ENCODE data around the gene CCDC34. TPM values are rescaled to one million over a fixed set of nuclear protein-coding genes. Genes with fewer than 3 reads are reported as not detected.

Gene CCDC34, protein sequence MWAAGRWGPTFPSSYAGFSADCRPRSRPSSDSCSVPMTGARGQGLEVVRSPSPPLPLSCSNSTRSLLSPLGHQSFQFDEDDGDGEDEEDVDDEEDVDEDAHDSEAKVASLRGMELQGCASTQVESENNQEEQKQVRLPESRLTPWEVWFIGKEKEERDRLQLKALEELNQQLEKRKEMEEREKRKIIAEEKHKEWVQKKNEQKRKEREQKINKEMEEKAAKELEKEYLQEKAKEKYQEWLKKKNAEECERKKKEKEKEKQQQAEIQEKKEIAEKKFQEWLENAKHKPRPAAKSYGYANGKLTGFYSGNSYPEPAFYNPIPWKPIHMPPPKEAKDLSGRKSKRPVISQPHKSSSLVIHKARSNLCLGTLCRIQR
- 14.0 TPM for polyA plus RNA-seq (2013, experiment 1 of 2; ENCODE audit: insufficient read length)
- 14.1 TPM for polyA plus RNA-seq (2013, experiment 2 of 2; ENCODE audit: insufficient read length)

DNA sequence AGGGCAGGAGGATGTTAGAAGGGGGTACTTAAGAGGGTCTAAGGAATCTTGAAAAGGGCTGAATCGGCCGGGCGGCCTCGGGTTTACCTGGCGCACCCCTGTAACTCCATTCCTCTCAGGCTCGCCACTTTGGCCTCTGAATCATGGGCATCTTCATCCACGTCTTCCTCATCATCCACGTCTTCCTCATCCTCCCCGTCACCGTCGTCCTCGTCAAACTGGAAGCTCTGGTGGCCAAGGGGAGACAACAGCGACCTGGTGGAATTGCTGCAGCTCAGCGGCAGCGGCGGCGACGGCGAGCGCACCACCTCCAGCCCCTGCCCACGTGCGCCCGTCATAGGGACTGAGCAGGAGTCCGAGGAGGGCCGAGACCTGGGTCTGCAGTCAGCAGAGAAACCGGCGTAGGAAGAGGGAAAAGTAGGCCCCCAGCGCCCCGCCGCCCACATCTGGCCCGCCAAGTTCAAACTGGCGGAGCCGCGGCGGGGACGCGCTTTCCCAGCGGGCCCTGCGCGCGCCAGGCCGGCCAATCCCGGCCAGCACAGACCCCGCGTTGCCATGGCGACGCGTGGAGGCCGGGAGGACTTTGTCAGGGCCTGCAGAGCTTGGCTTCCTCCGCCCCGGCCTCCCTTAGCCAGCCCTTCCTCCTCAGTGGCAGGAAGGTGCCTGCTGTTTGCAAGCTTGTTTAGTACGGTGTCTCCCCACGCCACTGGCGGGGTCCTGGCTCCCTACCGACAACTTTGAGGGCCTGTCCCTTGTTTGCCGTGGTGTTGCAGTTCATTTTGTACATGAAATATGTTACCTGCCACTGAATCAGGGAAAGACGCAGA lies at the start of gene CCDC34:
Gene CCDC34 (minus strand): TSS at position 467 of the 827 bp plus-strand sequence. CDS start 21 bp downstream, at position 446.
- DNase-seq = peak; percentile 95

DNA sequence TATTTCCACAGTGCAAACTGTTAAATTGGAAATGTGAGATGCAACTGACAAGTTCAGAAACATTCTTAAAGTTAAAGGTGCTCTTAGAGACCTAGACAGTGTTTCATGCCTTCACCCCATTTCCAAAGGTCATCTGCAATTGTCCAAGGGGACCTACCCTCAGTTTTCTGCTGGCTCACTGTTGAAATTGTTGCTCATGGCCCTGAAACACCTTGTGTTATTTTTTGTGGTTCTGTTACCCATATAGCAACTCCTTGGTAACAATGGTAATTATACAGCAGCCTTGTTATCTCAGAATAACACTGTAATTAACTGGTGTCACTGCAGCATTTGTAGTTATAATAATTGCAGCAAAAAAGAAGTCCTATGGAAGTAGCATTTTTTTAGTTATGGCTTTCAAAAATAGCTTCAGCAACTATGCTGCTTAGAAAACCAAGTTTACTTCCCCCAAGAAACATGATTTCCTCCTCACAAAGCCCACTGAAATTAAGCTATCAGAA lies 49.2 kb upstream of the CCDC34 start:
- DNase-seq = no peak

DNA sequence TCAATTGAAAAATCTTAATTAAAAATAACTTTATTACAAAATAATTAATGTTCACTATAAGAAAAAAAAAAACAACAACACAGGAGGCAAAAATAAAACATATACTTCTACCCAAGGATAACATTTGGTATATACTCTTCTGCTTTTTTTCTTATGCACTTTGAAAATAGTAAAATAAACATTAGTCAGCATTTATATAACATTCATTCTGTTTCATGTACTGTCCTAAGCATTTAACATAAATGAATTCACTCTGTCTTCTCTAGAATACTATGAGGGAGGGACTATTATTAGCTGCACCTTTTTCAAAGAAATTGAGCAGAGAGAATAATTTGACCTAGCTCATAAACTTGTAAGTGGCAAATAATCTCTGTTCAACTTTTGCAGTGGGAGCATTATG lies 48.3 kb upstream of the CCDC34 start:
- DNase-seq = no peak

DNA sequence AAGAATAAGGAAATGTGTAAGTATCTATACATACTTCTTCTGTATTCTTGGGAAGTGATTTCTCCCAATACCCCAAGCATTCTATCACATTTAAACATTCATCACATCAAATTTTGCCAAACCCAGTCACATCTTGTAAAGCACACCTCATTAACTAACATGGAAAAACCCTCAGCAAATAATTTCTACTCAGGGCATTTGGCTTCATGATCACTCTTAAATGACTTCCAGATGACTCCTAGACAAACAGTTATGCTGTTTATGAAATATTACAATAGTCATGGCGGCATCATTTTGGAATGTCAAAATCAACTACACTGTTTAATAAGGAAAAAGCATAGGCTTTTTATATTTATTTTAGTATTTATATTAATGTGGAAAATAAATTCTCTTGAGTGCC lies 47.3 kb upstream of the CCDC34 start:
- DNase-seq = peak; percentile 34

DNA sequence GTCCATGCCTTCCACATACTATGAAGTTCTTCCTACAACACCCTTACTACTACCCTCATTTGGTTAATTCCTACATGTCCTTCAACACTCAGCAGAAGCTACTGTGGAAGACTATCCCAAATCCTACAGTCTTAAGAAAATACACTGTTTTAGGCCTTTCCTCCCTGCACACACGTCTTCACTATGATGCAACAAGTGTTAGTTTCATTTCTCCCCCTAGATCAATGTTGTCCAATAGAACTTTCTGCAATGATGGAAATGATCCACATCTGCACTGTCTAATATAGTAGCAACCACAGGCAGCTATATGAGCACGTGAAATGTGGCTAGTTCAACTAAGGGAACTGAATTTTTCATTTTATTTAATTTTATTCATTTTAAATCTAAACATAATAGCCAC lies 46.7 kb upstream of the CCDC34 start:
- no peak for DNase-seq

DNA sequence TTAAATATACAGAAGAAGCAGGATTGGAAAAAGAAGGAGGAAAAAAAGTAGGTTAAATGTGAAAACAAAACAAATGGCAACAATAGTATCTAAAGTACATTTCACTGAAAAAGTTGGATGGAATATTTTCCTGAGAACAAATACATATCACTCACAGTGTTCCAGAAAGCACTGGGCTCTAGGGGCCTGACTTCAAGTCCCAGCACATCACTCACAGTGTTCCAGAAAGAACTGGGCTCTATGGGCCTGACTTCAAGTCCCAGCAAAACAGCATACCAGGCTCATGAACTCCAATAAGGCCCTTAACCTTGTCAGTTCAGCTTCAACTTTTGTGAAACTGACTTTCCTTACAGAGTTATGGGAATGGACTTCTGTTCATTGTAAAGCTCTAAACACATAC lies 46.0 kb upstream of the CCDC34 start:
- no peak for DNase-seq

DNA sequence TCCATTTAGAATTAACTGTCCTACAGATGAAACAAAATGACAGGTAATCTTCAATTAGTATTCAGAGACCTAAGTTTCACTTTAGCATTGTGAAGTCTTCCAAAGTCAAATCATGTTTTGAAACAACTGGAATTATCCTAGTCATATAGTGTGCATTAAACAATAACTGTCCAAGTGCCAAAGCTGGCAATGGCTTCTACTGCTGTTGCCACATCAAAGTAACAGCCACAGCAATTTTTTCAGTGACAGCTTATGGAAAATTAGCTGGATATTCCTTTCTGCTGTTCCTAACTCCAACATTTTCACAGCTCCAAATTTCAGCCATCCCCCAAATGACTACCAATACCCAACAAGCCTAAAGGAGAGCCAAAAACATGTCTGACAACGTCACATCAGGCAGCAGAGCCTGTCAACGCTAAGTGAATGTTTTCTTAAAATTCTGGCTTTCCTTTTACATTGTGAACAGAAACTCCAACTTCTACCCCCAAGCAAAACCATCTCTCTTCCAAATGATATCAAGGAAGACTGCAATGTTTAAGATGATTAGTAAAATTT lies 45.3 kb upstream of the CCDC34 start:
- no peak for DNase-seq

DNA sequence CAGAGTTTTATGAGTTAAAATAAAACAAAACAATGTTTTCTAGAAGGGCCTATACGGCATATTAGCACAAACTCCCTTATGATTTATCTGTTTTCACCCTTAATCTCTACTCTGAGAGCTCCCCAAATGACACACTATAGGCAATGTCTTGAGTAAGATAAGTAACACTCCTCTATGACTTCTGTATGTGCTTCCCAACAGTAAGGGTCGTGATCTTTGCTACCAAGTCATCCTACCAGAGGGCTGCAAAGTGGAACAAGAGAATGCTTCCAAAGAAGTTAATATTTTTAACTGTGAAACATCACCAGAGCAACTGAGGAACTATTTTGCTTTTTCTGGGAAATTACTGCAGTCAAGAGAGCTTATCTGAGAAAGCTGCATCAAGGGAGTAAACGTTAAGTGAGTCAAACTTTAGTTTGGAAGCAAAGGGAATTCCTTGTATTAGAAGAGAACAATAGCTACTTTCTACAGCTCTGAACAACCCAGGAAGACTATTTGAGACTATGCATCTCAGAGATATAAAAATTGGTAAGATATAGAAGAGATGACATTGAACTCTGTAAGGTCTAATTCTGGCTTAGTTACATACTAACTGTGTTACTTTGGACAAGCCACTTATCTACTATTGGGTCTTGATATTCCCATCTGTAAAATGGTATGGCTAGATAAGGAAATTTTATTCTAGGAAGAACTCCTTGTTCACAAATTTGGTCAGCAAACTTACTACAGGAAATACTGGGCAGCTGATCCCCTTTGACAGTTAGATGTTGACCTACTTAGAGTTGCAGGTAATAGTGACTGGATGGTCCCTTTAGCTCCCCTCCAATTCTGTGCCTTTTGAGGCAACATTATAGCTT lies 43.7 kb upstream of the CCDC34 start:
- DNase-seq = no peak

DNA sequence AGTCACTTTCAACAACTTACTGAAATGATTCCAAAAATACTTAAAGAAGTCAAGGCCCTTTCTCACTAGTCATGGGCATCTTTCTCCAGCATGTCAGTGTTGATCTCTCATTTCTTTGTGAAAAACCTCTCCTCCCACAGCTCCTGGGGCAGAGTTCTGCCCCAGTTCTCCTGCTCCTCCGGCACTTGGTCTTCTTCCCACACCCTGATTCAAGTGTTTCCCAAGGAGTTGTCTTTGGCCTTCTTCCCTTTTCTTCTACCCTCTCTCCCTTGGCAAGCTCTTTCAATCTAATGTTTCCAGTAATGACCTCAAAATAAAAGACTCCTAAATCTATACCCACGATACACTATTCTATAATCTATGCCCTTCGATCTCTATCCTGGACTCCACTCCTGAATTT lies 42.1 kb upstream of the CCDC34 start:
- no peak for DNase-seq

DNA sequence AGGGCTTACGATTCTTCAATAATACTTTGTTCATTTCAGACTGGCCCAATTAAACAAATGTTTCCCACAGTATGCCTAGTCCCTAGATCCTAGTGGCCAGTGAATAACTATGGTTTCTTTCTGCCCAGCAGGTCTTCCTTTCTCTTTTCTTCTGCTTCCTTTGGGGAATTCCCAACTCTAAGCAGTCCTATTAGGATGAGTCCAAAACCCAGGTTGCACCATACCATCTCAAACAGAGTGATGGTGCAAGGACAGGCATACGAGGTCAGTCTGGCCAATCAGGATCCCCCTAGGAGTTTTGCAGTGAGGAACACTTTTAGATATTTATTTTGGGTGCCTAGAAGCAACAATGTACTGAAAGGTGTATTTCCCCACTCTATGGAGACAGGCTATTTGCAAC lies 41.4 kb upstream of the CCDC34 start:
- DNase-seq = no peak

DNA sequence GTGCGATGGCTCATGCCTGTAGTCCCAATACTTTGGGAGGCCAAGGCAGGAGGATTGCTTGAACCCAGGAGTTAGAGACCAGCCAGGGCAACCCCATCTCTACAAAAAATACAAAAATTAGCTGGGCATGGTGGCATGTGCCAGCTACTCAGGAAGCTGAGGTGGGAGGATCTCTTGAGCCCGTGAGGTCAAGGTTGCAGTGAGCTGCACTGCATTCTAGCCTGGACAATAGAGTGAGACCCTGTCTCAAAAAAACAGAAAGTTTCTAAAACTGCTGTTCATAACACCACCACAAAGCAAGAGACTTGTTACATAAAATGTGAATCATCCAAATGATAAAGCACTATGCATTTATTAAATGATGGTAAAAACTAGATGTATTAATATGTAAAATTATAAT lies 40.2 kb upstream of the CCDC34 start:
- DNase-seq = no peak

DNA sequence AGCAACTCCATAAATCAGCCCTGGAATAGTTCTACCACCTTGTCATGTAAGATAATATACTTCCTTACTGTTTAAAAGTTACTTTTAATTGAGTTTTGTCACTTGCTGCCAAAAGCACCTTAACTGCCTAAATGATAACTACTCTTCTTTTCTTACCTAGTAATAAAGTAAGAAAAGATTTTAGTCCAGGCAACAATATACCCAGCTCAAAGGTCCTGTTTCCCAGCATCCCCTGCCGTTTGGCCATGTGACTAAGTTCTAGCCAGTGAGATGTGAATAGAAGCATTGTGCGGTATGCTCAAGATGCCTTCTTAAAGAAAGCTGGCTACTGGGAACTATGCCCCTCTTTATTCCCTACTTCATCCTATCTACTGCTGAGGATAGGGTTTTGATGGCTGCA lies 39.4 kb upstream of the CCDC34 start:
- DNase-seq = no peak

DNA sequence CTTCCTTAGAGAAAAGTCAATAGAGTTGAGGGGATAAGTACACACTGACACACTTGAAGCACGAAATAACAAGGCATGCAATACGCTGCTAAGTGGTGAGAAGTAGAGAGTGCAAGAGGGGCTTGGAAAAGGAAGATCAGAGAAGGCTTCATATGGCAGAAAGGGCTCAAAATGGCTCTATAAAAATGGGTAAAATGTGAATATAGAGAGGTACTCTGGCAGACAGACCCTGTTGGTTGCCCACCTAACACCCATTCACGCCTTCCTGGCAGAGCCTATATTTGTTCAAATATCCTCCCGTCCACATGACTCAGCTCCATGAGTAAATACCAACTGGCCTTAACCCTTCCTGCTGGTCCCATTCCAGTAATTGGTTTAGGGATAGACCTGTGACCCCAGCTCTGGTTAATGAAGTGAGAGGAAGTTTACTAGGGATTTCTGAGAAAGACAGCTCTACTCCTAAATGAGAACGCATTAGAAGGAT lies 38.9 kb upstream of the CCDC34 start:
- DNase-seq = no peak

DNA sequence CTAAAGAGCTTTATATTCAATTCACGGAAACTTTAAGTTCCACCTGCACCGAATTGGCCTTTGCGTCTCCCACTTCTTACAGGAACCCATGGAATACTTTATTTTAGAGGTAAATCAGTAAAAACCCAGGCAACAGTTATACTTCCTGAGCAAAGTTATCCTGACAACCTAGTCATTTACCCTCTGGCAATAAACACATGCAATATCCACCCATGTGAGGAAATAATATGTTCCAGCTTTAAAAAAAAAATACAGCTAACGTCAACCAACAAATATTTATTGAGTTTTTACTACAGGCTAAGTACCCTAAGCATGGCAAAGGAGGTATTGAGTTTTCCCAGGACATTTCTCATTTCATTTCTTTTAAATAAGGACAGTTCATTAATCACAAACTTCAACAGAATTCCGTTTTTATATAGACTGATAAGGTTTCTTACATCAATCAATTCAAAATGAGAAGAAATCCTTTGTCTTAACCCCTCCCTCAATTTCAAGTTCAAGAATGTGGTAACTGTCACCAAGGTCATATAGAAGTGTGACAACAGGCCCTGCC lies 38.3 kb upstream of the CCDC34 start:
- DNase-seq = no peak

DNA sequence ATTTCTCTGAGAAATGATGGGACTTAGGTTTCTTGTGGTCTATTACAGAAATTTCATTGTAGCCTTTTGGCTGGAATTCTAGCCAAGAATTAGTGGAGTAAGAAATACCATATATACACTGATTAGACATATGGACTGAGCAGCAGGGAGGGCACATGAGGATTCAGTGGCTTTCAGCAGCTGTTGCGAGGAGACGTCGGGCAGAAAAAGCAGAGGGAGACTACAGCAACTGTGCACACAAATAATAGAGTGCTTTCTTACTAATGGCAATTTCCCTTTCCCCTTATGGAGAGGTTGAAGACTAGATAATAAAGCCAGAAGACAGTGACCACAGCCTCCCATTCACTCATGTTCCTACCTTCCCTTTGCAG lies 35.4 kb upstream of the CCDC34 start:
- no peak for DNase-seq

DNA sequence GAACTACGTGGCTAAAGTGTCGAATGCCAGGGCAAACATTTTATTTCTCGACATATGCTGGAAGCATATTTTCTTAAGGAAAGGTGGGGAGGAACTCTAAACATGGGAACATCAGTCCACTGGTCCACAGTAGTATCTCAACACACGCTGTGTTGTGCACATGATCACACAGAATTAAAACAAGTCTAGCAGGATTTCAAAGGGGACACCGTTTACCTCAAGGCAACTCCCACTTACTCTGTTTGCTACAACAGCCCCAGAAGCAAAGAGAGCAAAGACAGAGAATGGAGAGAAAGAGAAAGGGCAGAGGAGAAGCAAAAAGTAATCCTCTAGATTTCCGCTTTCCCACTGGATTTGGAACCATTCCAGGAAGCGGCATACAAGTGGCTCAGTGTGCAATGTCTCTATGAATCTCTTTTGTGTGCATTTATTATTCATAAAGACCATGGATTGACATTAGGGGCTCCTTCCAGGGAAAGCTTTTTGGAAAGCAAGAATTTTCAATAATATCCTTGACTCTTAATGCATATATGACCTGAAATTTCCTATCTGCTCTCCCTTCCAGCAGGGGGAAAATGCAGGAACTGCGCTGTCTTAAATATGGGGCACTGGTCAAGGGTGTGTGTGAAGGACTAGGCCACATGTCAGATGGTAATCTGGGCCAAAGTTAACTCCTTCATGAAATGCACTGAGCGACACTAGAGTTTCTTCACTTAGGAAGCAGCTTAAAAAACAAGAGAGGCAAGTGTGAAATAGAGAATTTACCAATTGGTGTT lies 34.8 kb upstream of the CCDC34 start:
- no peak for DNase-seq

DNA sequence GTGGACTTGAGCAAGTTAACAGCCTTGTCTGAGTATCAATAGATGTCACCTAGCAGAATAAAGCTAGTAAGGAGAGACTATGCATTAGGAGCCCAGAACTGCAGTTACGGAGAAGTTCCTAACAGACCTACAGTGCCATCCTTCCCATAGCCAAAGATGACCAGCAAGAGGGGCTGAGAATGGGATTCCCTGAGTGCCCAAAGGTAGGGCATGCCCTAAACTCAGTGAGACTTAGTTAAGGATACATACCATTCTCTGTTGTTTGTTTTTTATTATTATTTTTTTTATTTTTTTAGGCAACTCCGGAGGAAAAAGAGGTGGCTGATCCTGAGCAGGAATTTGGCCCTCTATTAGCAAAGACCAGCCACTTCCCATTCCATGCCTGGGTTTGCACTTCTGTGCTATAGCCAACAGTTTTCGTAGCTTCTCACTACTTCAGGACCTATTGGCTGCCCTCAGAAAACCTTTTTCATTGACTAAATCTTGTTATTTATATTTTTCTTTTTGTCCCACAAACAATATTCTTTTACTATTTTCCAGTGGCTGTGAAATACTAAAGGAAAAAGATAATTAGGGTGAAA lies 33.3 kb upstream of the CCDC34 start:
- no peak for DNase-seq

DNA sequence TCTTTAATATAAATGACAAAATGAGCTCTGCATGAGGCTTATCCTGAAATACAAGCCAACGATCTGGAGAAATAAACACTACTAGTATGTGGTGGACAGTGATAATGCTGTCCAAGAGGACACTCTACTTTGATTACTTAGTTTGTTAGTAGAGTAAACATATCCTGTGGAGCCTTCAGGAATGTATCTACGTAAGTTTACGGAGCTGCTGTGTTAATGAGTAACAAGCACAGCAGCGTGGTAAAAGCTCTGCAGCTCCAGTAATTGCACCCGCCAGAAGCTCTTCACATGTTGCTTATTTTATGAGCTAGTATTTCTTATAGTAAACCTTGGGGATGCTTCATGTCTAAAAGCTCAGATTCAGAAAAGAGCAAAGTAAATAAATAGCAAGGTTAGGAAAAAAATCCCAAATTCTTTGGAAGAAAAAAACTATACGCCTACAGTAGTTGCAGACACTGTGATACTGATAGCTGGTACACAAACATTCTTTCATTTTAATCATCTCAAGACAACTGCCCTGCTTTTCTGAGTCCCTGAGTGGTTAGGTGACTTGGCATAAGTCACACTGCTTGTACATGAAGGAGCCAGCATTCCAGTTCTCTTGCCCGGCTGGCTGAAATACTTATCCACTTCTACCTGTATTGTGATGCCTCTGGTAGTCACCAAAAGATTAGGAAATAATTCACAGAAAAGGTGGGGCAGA lies 32.7 kb upstream of the CCDC34 start:
- peak; percentile 7 for DNase-seq

DNA sequence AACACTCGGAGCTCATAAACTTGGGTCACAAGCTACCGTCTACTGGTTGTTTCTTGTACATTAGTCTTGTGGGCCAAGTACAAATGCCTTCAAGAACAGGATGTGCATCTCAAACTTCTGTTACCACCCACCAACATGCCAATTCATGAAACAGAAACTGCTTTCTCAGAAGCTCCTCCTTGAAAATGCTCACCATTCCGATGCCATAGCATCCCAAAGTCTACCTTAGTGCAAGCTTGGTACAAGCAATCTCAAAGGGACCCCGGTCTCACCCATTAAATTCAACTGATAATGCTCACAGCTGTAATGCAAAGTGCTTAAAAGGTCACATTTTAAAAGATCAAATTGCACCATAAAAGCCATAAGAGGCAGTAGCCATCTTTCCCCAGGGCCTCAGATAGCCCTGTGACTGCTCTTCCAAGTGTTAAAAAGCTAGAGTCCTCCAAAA lies 31.8 kb upstream of the CCDC34 start:
- DNase-seq = no peak
